ENCODE data around the gene MAP4K1.
"Not testable (repeated sequence)": the region's sequence is repeated elsewhere in the genome, so short reads cannot be mapped to it uniquely, and the experiment has no call there.

The MAP4K1 gene

DNA sequence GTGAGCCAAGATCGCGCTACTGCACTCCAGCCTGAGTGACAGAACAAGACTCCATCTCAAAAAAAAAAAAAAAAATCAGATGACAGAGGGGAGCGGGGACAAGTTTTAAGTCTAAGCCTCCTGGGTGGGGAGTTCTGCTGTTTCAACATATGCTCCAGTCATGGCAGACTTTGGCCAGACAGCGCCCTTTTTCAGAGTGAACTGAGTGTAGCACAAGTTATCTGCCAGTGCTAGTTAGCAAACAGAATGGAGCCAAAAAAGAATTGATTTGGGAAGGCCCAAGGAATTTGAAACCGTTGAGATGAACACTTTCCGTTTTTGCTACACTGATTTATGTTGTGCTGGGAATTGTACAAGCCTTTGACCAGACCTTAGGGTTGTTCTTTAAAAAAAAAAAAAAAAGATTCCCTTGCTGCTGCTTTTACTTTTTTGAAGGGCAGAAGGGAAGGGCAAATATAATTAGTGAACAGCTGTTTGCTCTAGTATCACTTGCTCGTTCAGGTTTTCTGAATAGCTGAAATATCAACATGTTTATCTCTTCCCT is 35.3 kb upstream of the MAP4K1 start:
- no peak for DNase-seq (ENCODE audit: low read depth in 2 of 2, low spot score in 1 of 2)

DNA sequence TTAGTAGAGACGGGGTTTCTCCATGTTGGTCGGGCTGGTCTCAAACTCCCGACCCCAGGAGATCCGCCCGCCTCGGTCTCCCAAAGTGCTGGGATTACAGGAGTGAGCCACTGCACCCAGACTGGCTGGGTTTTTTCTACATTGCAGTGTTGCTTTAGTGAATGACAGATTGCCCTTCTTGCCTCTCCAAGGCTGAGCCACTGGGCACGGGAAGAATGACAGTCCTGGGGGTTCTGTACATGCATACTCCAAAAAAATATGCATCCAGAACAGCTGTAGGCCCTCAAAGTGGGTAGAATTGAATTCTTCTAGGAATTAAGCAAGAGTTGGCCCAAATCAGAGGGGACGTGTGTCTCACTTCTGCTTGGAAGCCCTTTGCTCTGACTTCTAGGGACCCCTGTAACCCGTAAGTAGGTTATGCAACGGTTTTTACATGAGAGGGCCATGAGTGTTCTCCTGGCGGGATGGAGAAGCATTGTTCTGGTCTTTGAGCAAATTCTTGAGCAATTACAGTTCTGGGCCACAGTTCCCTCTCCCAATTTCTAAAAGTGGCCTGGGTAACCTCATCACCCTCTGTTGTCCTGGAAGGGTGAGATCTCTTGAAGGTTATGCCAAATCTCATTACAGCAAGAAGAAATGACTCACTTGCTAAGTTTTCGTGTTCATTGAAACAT is 33.3 kb upstream of the MAP4K1 start:
- DNase-seq (ENCODE audit: low read depth in 2 of 2, low spot score in 1 of 2) = no peak

DNA sequence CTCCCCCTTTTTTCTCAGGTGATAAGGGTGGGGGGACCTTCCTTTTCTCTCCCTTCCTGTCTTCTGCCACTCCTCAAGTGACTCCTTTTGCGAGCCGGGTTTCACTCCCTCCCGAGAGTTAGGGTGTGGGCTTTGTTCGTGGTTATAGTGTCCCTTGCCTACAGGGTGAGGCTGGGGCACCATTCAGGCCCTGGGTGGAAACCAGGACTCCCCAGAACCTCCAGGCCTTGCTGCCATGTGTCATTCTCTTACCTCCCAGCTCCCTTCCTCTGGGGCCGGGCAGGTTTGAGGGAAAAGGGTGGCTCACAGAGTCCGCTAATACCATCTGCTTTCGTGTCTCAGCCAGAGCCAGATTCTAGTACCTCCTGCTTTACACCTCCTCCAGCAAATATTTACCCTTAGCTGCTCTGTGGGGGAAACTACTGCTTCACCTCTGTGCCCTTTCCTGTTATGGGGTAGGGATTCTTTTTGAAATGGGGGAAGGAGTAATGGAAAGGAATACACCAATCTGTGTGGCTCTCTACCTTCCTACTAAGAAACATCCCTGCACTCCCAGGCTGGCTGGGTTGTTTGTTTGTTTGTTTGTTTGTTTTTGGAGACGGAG is 32.5 kb upstream of the MAP4K1 start:
- DNase-seq (ENCODE audit: low read depth in 2 of 2, low spot score in 1 of 2) = no peak

DNA sequence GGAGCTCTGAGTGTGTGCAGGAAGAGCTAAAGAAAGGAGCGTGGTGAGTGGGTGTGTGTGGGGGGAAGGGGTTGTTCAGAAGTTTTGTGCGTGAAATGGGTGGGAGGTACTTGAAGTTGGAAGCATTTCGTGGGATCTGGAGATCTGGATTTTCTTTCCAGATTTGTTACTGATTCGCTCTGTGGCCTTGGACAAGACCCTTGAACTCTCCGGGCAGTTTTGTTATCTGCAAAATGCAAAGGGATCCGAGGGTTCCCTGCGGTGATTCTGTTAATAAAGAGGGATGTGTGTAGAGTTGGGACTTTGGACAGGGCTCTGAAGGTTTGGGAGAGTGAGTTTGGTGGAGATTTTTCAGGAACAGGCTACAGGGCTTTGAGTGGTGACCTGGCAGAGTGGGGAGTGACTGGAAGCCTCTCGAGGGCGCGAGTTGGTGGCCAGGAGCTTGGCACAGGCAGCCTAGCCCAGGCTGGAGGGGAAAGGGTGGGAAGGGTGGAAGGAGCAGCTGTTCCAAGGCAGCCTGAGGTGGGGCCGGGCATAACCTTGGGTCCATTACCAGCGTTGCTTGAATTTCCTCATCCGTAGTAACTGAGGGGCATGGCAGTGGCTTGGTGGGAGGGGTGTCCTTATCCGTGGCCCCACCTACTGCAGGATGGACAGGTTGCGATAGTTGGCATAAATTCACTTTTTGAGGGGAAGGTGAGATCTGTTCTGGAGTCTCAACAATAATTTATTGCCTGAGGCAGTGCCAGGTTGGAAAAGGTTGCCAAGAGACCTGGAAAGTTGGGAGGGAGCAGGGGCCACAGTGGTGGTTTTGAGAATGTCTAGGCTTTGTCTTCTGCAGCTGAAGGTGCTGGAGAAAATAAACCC is 31.8 kb upstream of the MAP4K1 start:
- DNase-seq (ENCODE audit: low read depth in 2 of 2, low spot score in 1 of 2) = no peak

DNA sequence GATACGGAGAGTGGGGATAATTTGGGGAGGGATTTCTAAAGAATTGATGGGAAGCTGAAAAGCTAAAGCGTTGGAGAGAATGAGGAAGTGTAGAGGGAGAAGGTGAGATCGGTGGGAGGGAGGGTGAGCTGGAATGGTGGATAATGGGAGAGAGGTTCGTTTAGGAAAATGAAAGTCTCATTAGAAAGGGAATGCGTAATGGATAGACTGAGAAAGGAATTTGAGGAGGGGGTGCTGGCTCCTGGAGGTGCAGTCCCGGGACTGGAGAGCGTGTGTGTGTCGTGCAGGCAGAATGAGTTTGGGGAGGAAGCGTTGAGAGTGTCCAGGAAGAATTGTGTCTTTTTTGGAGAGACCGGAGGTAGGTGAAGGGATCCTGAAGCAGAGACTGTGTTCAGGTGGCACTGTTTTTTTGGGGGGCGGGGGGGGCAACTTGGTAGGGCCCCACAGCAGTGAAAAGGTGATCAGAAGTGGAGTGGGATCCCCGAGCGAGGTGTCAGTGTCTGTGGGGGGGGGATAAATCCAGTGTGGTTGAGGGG is 31.1 kb upstream of the MAP4K1 start:
- DNase-seq (ENCODE audit: low read depth in 2 of 2, low spot score in 1 of 2) = no peak

DNA sequence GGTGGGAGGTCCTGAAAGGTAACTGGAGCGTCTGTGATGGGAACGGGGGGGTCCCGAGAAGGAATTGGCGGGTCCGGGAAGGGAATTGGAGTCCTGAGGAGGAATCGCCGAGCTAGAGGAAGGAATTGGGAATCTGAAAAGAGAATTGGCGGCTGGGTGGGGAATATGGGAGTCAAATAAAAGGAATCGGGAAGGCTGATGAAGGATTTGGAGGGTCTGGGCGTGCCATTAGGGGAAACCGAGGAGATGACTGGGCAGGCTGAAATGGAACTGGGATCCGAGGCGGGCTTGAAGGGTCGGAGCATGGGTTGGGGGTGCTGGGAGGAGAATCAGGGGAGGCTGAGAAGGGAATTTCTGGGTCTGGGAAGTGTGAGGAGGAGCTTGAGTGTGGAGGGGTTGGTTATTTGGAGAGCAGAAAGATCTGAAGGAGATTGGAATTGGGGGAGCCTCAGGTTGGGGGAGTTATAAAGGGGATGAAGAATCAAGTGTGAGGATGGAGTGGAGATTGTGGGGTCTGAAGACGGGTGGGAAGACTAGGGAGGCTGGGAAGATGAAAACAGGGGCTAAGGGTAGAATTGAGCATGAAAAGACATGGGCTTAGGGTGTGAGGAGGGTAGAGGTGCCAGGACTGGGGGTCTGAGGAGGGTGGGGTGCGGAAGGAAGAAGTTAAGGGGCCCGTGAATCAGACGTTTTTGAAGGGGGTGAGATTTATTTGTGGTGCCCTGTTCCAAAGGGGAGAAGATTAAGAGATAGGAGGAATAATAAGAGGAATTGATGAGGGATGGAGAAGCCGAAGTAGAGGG is 30.4 kb upstream of the MAP4K1 start:
- DNase-seq (ENCODE audit: low read depth in 2 of 2, low spot score in 1 of 2) = no peak

DNA sequence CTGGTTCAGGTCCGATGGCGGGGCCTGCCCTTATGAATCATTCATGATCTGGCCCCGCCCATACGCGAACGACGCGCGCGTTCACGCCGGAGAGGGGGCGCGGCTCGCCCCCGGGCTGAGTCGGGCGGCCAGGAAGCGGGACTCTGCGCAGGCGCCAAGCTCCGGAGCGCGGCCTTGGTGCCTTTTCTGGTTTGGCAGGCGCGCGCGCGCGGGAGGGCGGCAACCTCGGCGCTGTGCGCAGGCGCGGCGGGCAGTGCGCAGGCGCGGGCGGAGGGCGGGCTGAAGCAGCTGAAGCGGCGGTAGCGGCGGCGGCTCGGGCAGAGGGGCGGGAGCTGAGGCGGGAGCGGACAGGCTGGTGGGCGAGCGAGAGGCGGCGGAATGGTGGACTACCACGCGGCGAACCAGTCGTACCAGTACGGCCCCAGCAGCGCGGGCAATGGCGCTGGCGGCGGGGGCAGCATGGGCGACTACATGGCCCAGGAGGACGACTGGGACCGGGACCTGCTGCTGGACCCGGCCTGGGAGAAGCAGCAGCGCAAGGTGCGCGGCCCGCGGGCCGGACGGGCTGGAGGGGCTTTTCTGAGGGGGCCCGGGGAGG is 29.7 kb upstream of the MAP4K1 start, which contains the start of gene ACTN4:
Gene ACTN4, plus strand, starts transcription at position 282 of the 598 bp plus-strand sequence. Its CDS starts 97 bp downstream, at position 379.
- peak; percentile 99 to 100 for DNase-seq (ENCODE audit: low read depth in 2 of 2, low spot score in 1 of 2)

DNA sequence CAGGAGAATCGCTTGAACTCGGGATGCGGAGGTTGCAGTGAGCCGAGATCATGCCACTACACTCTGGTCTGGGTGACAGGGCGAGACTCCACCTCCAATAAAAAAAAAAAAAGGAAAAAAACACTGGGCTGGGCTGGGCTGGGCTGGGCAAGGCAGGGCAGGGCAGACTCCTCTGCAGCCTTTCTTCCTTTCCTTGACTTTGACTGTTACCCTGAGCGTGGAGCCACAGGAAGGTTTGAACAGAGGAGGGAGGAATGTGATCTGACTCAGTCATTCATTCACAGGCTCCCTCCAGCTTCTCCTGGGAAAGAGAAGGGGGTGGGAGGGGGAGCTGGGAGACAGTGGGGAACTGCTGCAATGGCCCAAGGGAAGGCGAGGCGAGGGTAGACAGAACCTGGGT is 27.0 kb upstream of the MAP4K1 start:
- DNase-seq (ENCODE audit: low read depth in 2 of 2, low spot score in 1 of 2) = no peak

DNA sequence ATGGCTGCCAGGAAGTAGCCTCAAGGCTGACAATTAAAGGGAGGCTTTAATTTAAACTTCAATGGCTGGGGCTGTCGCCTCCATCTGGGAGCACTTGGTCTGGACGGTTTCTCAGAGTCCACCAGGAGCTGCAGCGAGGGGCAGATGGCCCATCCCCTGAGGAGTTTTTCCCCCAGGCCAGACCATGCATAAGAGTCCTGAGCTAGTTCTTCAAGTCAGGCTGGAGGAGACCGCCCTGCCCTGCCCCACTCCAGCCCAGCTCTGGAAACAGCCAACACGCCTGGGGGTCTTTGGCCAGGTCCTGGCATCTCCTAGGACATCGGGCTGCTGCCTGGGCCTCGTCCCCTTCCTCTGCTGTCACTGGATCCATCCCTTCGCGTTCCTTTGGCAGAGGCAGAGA is 24.4 kb upstream of the MAP4K1 start:
- DNase-seq (ENCODE audit: low read depth in 2 of 2, low spot score in 1 of 2) = no peak

DNA sequence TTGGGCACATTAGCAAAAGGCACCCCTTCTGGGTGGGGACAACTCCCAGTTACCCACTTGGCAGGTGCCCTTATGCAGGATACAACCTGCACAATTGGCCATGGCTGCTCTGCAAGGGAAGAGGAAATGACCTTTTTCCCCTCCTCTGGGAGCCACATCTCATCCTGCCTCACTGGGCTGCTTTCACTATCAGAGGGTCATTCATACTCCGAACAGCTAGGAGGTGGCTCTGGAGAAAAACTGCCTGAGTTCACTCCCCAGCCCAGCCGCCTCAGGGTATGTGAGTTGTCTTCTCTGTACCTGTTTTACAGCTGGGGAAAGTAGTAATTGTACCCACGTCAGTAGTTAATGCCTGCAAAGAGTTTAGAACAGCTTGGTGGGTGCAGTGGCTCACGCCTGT is 22.6 kb upstream of the MAP4K1 start:
- no peak for DNase-seq (ENCODE audit: low read depth in 2 of 2, low spot score in 1 of 2)

DNA sequence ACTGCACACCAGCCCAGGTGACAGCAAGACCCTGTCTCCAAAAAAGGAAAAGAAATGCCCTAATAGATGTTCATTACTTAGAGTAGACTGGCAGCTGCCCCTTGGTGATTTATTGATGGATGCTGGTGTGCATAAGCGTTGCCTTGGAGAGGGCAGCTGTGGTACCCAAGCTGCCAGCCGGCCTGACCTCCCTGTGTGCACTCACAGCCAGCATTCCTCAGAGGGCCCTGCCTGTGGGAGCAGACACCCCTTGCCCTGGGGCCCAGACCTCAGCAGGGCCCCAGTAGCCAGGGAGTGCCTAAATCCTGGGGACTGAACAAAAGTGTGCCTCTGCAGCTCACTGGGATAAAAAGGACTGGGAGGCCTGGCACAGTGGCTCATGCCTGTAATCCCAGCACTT is 21.9 kb upstream of the MAP4K1 start:
- no peak for DNase-seq (ENCODE audit: low read depth in 2 of 2, low spot score in 1 of 2)

DNA sequence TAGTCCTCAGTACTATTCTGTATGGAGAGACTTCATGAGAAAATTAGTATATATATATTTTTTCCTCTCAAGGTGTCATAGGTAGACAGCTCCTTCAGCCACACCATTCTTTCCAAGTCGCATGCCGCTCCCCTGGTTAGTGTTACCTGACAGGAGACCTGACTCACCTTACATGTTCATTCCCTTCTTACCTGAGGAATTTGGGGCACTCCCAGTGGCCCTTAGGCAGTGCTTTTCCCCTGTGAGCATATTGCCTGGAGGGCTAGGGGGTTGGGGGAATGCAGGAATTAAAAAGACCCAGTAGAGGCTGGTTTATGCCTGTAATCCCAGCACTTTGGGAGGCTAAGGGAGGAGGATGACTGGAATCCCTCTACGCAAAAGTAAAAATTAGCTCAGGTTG is 20.7 kb upstream of the MAP4K1 start:
- DNase-seq (ENCODE audit: low read depth in 2 of 2, low spot score in 1 of 2) = no peak

DNA sequence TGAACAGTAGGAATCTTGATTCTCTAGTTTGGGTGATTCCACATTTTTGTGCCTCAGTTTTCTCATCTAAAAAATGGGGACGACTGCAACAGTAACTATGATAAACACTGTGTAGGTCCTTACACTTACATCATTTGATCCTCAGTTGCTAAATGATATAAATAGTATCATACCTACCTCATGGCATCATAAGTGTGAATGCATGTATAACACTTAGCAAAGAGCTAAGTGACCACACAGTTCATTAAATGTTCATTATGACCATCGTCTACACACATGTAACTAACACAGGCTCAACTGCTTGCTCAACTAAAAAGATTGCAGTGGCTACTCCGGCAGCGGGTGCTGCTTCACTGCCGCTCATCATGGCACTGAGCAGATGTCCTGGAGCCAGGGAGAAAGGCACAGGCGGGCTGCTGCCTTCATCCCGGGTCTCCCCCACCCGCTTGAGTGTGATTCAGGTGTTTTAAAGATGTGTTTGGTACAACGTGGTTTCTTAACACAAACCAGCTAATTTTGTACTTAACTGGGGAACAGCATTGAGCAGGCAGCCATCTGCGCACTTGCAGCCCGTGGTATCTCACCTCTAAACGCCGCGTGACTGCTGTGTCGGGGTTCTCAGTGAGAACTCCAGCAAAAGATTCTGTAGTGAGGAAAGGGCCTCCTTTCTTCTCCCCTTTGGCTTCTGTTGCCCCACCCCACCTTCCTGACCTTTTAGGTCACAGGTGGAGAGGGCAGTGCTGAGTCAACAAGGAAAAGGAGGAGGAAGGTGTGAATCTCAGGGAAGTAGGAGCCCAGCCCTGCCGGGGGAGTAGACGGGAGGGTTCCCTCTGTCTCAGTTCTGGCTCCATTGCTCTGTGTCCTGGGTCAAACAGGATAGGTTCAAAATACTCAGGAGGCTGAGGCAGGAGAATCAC is 18.0 kb upstream of the MAP4K1 start:
- DNase-seq (ENCODE audit: low read depth in 2 of 2, low spot score in 1 of 2) = no peak

DNA sequence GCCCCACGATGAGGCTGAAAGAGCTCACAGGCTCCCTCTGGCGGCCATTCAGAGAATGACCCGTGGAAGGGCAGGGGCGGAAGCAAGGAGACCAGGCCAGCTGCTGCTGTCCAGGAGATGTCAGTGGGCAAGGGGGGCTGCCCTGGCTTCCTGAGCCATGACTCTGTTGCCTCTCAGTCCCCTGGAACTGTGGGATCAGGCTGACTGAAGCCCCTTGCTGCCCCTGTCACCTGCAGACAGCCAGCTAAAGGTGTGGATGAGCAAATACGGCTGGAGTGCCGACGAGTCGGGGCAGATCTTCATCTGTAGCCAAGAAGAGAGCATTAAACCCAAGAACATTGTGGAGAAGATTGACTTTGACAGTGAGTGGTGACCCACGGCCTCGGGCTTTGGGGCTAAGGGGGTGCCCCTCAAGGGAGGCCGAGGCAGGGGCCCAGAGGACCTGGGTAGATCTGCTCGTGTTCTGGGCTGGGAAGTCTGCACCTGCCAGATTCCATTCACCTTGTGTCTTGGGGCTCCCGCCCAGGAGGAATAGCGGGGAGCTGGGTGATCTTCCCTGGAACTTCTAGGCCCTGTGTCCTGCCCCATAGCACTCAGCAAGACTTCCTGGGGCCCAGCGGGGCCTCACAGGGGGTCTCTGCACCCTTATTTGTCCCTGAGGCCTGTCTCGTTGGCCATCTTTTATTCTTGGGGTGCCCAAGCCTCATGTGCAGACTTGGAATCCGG is 17.2 kb upstream of the MAP4K1 start:
- DNase-seq (ENCODE audit: low read depth in 2 of 2, low spot score in 1 of 2) = peak; percentile 37 to 57

DNA sequence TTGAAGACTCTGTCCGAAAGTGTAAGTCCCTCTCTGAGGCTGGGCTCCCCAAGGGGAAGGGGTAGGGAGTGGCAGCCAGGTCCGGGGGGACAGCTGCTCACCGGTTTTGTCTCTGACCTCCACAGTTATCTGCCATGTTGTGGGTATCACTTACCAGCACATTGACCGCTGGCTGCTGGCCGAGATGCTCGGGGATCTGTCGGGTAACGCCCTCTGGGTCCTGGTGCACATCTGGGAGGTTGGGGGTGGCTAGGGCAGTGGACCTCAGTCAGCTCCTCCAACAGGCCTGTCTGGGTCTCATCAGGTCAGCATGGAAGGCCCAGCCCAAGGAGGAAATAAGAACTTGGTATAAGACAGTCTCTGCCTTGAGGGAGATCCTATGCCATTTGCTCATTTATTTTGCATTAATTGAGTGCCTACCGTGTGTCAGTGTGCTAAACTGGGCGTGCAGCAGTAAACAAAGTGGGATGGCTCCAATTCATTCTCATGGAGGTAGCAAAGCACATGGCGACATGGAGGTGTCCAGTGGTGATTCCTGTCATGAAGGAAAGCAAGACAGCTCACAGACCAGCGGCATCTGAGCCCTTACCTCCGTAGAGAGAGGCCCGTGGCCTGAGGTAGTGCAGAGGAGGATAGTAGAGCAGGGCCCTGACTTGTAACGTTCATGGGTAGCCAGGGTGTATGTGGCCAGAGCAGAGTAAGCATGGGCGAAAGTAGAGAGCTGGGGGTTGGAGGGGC is 14.9 kb upstream of the MAP4K1 start:
- DNase-seq (ENCODE audit: low read depth in 2 of 2, low spot score in 1 of 2) = no peak

DNA sequence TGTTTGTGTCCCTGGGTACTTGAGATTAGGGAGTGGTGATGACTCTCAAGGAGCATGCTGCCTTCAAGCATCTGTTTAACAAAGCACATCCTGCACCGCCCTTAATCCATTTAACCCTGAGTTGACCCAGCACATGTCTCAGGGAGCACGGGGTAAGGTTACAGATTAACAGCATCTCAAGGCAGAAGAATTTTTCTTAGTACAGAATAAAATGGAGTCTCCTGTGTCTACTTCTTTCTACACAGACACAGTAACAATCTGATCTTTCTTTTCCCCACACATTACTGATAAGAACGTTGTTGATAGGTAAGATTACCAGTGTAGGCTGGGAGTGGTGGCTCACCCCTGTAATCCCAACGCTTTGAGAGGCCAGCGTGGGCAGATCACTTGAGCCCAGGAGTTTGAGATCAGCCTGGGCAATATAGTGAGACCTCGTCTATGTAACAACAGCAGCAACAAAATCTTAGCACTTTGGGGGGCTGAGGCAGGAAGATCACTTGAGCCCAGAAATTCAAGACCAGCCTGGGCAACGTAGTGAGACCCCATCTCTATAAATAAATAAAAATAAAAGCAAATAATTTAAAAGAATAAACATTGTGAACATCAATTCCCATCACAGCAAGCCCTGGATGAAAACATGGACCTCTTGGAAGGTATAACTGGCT is 14.2 kb upstream of the MAP4K1 start:
- DNase-seq (ENCODE audit: low read depth in 2 of 2, low spot score in 1 of 2) = not testable (repeated sequence)

DNA sequence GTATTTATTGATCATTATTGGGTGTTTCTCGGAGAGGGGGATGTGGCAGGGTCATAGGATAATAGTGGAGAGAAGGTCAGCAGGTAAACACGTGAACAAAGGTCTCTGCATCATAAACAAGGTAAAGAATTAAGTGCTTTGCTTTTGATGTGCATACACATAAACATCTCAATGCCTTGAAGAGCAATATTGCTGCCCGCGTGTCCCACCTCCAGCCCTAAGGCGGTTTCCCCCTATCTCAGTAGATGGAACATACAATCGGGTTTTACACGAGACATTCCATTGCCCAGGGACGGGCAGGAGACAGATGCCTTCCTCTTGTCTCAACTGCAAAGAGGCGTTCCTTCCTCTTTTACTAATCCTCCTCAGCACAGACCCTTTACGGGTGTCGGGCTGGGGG is 13.5 kb upstream of the MAP4K1 start:
- not testable (repeated sequence) for DNase-seq (ENCODE audit: low read depth in 2 of 2, low spot score in 1 of 2)

Data from stimulated activated CD8-positive, alpha-beta memory T cell treated with anti-CD3 and anti-CD28 coated beads, Interleukin-4, amount 100 ng/mL, for 1 hour (primary cell).